Vagina (tissue), 2 donors: ENCODE data around the gene SMAD1. TPM values are rescaled to one million over a fixed set of nuclear protein-coding genes. Genes with fewer than 3 reads are reported as not detected.
A peak's percentile ranks its signal among the peaks of the same experiment; 100 is the strongest.

Experiments
- DNase-seq, 2 donors: peaks; one replicate each; pipeline ENCODE4 v3.0.0-alpha.2; 2017; ENCODE audit errors: extremely low spot score in 2 of 2
- H3K27ac ChIP-seq: fragments of 200-600 bp; sonication (generic); one replicate; pipeline ENCODE4 v1.5.1; 2019
- H3K27me3 ChIP-seq: fragments of 200-600 bp; sonication (generic); one replicate; pipeline ENCODE4 v1.5.1; 2019
- H3K36me3 ChIP-seq, 2 donors: fragments of 200-600 bp; sonication (generic); one replicate each; pipeline ENCODE4 v1.5.1; 2017 to 2019
- H3K4me1 ChIP-seq: fragments of 200-600 bp; sonication (generic); one replicate; pipeline ENCODE4 v1.5.1; 2019
- H3K4me3 ChIP-seq, 2 donors: fragments of 200-600 bp; sonication (generic); 1 replicate in 1 of 2; 2 replicates in 1 of 2; pipeline ENCODE4 v1.5.1; 2016 to 2019
- H3K9me3 ChIP-seq: fragments of 200-600 bp; sonication (generic); one replicate; pipeline ENCODE4 v1.5.1; 2019
- CTCF ChIP-seq, 3 experiments: fragments of 450-650 bp in 2 of 3; fragments of 200-600 bp in 1 of 3; sonication (generic) in 1 of 3; IDR thresholded peaks; one replicate each; pipeline ENCODE4 v1.5.1; 2017 to 2019; ENCODE audit warnings: antibody characterized with exemption in 3 of 3, mild to moderate bottlenecking in 2 of 3, moderate library complexity in 2 of 3
- POLR2A ChIP-seq, 2 donors: fragments of 450-650 bp; IDR thresholded peaks; one replicate each; pipeline ENCODE4 v1.6.1; 2017; ENCODE audit warnings: antibody characterized with exemption in 2 of 2, mild to moderate bottlenecking in 2 of 2, moderate library complexity in 2 of 2
- POLR2AphosphoS5 ChIP-seq, 2 donors: sonication (generic); formaldehyde crosslinking; IDR thresholded peaks; one replicate each; pipeline ENCODE4 v1.9.0; 2017; ENCODE audit warnings: antibody characterized with exemption in 2 of 2, mild to moderate bottlenecking in 2 of 2, low read depth in 1 of 2; ENCODE audit not compliant: insufficient read depth in 1 of 2
- intact Hi-C: fragments of 100-400 bp; cut with DNase I; formaldehyde crosslinking; loops from one replicate; pipeline ENCODE4 v1.15.1; 2023
- total RNA-seq: library from RNA; depleted of rRNA; stranded (reverse); fragments of >200 nt; gene quantifications from one replicate; pipeline ENCODE4 v1.2.3, GENCODE V29; 2016

Gene SMAD1
- total RNA-seq, 1 donor from 2014 or later, result 31.7 TPM

DNA sequence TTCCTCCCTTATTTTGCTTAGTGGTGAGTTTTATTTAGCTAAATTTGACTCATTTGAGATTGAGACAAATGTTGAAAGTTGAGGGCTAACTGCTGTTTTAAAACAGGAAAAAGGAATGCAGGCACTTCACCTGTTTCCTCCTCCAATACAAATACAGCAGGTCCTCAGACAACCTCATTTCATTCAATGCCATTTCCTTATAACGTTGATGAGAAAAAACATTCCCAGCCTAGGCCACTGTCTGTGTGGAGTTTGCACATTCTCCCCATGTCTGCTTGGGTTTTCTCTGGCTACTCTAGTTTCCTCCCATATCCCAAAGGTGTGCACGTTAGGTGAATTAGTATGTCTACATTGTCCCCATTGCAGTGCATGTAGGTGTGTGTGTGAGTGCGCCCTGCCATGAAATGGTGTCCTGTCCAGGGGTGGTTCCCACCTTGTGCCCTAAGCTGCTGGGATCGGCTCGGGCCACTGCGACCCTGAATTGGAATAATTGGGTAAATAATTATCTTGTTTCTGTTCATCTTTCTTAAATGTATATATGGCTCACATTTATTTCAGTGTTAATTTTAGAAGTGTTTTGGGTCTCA lies 21.9 kb downstream of the SMAD1 start:
- TF ChIP-seq CTCF (IDR thresholded peaks at IDR 0.05) (no peak), POLR2AphosphoS5 (IDR thresholded peaks at IDR 0.05; ENCODE audit: insufficient read depth in 1 of 2, low read depth in 1 of 2) (no peak), POLR2A (IDR thresholded peaks at IDR 0.05) (no peak)
- no peaks in the 10 kb centered on the region for H3K9me3 ChIP-seq
- no peaks in the 10 kb centered on the region for H3K27me3 ChIP-seq
- intact Hi-C loops, result no loop called here
- peaks cover 41% of the 10 kb centered on the region for H3K4me1 ChIP-seq
- H3K36me3 ChIP-seq, result no peaks in the 10 kb centered on the region
- peak overlapping the region in 1 of 2 donors; percentile 7 for H3K4me3 ChIP-seq
- peak overlapping the region; percentile 18 for H3K27ac ChIP-seq
- no peak for DNase-seq

DNA sequence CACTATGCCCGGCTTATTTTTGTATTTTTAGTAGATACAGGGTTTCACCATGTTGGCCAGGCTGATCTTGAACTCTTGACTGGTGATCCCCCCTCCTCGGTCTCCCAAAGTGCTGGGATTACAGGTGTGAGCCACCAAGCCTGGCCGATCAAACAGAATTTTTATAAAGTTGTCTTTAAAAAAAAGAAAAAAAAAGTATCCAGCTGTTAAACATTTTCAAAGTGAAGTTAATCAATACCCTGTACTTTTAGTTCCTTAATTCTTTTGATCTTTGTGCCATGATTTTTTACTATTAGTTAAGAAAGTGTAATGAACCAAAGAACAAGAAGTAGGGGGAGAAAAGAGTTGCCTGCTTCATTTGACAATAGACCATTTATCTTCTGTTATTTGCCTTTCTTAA lies 24.3 kb downstream of the SMAD1 start:
- Histone ChIP-seq H3K9me3 (no peaks in the 10 kb centered on the region), H3K36me3 (no peaks in the 10 kb centered on the region), H3K4me1 (peaks cover 36% of the 10 kb centered on the region), H3K27me3 (no peaks in the 10 kb centered on the region), H3K4me3 (no peak overlapping the region), H3K27ac (no peak overlapping the region)
- DNase-seq, result no peak
- TF ChIP-seq POLR2AphosphoS5 (IDR thresholded peaks at IDR 0.05; ENCODE audit: insufficient read depth in 1 of 2, low read depth in 1 of 2) (no peak), POLR2A (IDR thresholded peaks at IDR 0.05) (no peak), CTCF (IDR thresholded peaks at IDR 0.05) (no peak)
- intact Hi-C loops, result no loop called here

DNA sequence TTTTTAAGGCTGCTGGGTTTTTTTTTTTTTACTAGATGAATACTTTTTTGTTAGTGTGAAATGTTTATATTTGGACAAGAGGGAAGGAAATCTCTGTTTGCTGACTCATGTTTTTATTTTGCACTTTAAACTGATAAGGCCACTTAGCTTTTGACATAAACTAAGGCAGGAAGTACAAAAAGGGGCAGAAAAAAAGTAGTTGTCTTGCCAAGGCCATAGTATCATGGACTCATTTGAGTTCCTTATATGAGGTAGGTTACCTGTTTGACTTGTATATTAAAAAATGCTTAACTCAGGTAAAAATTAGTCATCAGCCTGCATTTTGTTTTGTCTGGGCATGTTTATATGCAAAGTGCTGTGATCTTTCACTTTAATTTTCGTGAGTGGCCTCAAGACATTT lies 26.0 kb downstream of the SMAD1 start:
- Histone ChIP-seq H3K27me3 (no peaks in the 10 kb centered on the region), H3K9me3 (peaks cover 8% of the 10 kb centered on the region), H3K36me3 (no peaks in the 10 kb centered on the region), H3K4me1 (peaks cover 32% of the 10 kb centered on the region), H3K27ac (no peak overlapping the region), H3K4me3 (no peak overlapping the region)
- no peak for DNase-seq
- TF ChIP-seq CTCF (IDR thresholded peaks at IDR 0.05) (no peak), POLR2A (IDR thresholded peaks at IDR 0.05) (no peak), POLR2AphosphoS5 (IDR thresholded peaks at IDR 0.05; ENCODE audit: insufficient read depth in 1 of 2, low read depth in 1 of 2) (peak in 1 of 2 donors; percentile 78)
- intact Hi-C loops, result no loop called here

GRCh38 chr4:145511913-145512522 lies 30.4 kb downstream of the SMAD1 start:
- peaks cover 0 to 3% of the 10 kb centered on the region in 2 donors for H3K36me3 ChIP-seq
- H3K4me1 ChIP-seq, result peaks cover 15% of the 10 kb centered on the region
- DNase-seq, result no peak
- intact Hi-C loops, result no loop called here
- no peak overlapping the region for H3K4me3 ChIP-seq
- TF ChIP-seq POLR2AphosphoS5 (IDR thresholded peaks at IDR 0.05; ENCODE audit: insufficient read depth in 1 of 2, low read depth in 1 of 2), result no peak
- no peak for TF ChIP-seq CTCF (IDR thresholded peaks at IDR 0.05)
- no peak for TF ChIP-seq POLR2A (IDR thresholded peaks at IDR 0.05)
- H3K9me3 ChIP-seq, result peaks cover 8% of the 10 kb centered on the region
- no peak overlapping the region for H3K27ac ChIP-seq
- no peaks in the 10 kb centered on the region for H3K27me3 ChIP-seq

- no peak overlapping the region for H3K27ac ChIP-seq
- DNase-seq, result no peak
- H3K36me3 ChIP-seq, result peaks cover 0 to 3% of the 10 kb centered on the region in 2 donors
- no peaks in the 10 kb centered on the region for H3K27me3 ChIP-seq
- peaks cover 8% of the 10 kb centered on the region for H3K9me3 ChIP-seq
- H3K4me1 ChIP-seq, result peaks cover 4% of the 10 kb centered on the region
- intact Hi-C loops, result no loop called here
- no peak for TF ChIP-seq CTCF (IDR thresholded peaks at IDR 0.05)
- no peak for TF ChIP-seq POLR2A (IDR thresholded peaks at IDR 0.05)
- no peak for TF ChIP-seq POLR2AphosphoS5 (IDR thresholded peaks at IDR 0.05; ENCODE audit: insufficient read depth in 1 of 2, low read depth in 1 of 2)
- no peak overlapping the region for H3K4me3 ChIP-seq
These were observed 31.5 kb downstream of the SMAD1 start for GRCh38 chr4:145513020-145513621.
